HEK293 (cell line): ENCODE measurements around the gene SESN1.

ENCODE experiments used
- ATF2 ChIP-seq: fragments of 450-650 bp; formaldehyde crosslinking; IDR thresholded peaks from 2 replicates; pipeline ENCODE4 v1.5.1; 2016; ENCODE audit warnings: missing biosample characterization, missing genetic modification characterization, low read depth
- CTCF ChIP-seq: fragments of 450-650 bp; formaldehyde crosslinking; IDR thresholded peaks from 2 replicates; pipeline ENCODE4 v1.5.1; 2016; ENCODE audit warnings: missing biosample characterization, missing genetic modification characterization
- ELK4 ChIP-seq: IDR thresholded peaks from 2 replicates; pipeline ENCODE4 v1.6.1; 2011; ENCODE audit warnings: mild to moderate bottlenecking, low read depth, low read length, borderline replicate concordance
- KLF7 ChIP-seq: fragments of 450-650 bp; formaldehyde crosslinking; IDR thresholded peaks from 2 replicates; pipeline ENCODE4 v1.5.1; 2016; ENCODE audit warnings: missing biosample characterization, missing genetic modification characterization, borderline replicate concordance
- ZBTB1 ChIP-seq: fragments of 450-650 bp; formaldehyde crosslinking; IDR thresholded peaks from 2 replicates; pipeline ENCODE4 v1.5.1; 2016; ENCODE audit warnings: missing biosample characterization, missing genetic modification characterization
- ZFHX2 ChIP-seq: fragments of 450-650 bp; formaldehyde crosslinking; conservative IDR thresholded peaks from 2 replicates; pipeline ENCODE4 v1.5.1; 2016; ENCODE audit warnings: missing biosample characterization, missing genetic modification characterization

GRCh38 chr6:109050012-109050411, 44.6 kb downstream of the SESN1 start:
- TF ChIP-seq KLF7 (tag by site-specific recombination) (no peak), ELK4 (no peak), CTCF (tag by site-specific recombination) (no peak), ZBTB1 (tag by site-specific recombination) (no peak), ZFHX2 (tag by site-specific recombination) (no peak), ATF2 (tag by site-specific recombination) (no peak)
